Breast epithelium (tissue), 4 donors: ENCODE data around the gene CYTH4. TPM values are rescaled to one million over a fixed set of nuclear protein-coding genes. Genes with fewer than 3 reads are reported as not detected.

ENCODE experiments used
- DNase-seq, 2 donors: peaks; one replicate each; pipeline ENCODE4 v3.0.0-alpha.2; 2019; ENCODE audit warnings: low spot score in 2 of 2
- H3K27ac ChIP-seq, 2 donors: fragments of 200-600 bp; sonication (generic) in 1 of 2; one replicate each; pipeline ENCODE4 v1.5.1; 2016 to 2019; ENCODE audit warnings: mild to moderate bottlenecking in 1 of 2
- H3K27me3 ChIP-seq, 2 donors: fragments of 200-600 bp; sonication (generic) in 1 of 2; one replicate each; pipeline versions ENCODE4 v1.5.1 to v1.6.0; 2017 to 2019; ENCODE audit warnings: control low read depth in 1 of 2, mild to moderate bottlenecking in 1 of 2
- H3K36me3 ChIP-seq: fragments of 200-600 bp; one replicate; pipeline ENCODE4 v1.5.1; 2019
- H3K4me1 ChIP-seq, 2 donors: fragments of 200-600 bp; sonication (generic); one replicate each; pipeline ENCODE4 v1.5.1; 2016 to 2019; ENCODE audit warnings: control low read depth in 1 of 2
- H3K4me3 ChIP-seq, 3 donors: fragments of 200-600 bp; sonication (generic); 1 replicate in 2 of 3; 2 replicates in 1 of 3; pipeline ENCODE4 v1.5.1; 2016 to 2019; ENCODE audit warnings: mild to moderate bottlenecking in 3 of 3, moderate library complexity in 2 of 3
- H3K9me3 ChIP-seq, 2 donors: fragments of 200-600 bp; sonication (generic) in 1 of 2; one replicate each; pipeline ENCODE4 v1.5.1; 2016 to 2019; ENCODE audit warnings: control low read depth in 1 of 2
- CTCF ChIP-seq, 3 donors: fragments of 450-650 bp; IDR thresholded peaks; one replicate each; pipeline ENCODE4 v1.5.1; 2016 to 2017; ENCODE audit warnings: antibody characterized with exemption in 3 of 3, mild to moderate bottlenecking in 3 of 3, moderate library complexity in 3 of 3
- POLR2A ChIP-seq: fragments of 450-650 bp; IDR thresholded peaks from one replicate; pipeline ENCODE4 v1.6.1; 2016; ENCODE audit warnings: antibody characterized with exemption, mild to moderate bottlenecking, moderate library complexity
- POLR2AphosphoS5 ChIP-seq, 3 donors: sonication (generic); formaldehyde crosslinking; IDR thresholded peaks; one replicate each; pipeline ENCODE4 v1.6.1; 2017; ENCODE audit warnings: antibody characterized with exemption in 3 of 3
- intact Hi-C: fragments of 100-400 bp; cut with DNase I; formaldehyde crosslinking; loops from one replicate; pipeline ENCODE4 v1.15.1; 2023; ENCODE audit warnings: low total_unique reads
- total RNA-seq, 3 donors: library from RNA; depleted of rRNA; stranded (reverse); fragments of >200 nt; gene quantifications; one replicate each; pipeline ENCODE4 v1.1.0, GENCODE V29; 2016

Gene CYTH4
- total RNA-seq, 3 donors from 2014 or later, result 6.9 to 25.1 (median 10.5) TPM

- intact Hi-C loops, result no loop called here
- Histone ChIP-seq H3K4me1 (no peaks in the 10 kb centered on the region), H3K36me3 (no peaks in the 10 kb centered on the region), H3K4me3 (no peak overlapping the region), H3K27me3 (no peaks in the 10 kb centered on the region), H3K9me3 (no peaks in the 10 kb centered on the region), H3K27ac (peak overlapping the region in 1 of 2 donors; percentile 25)
- no peak for TF ChIP-seq POLR2A
- no peak for TF ChIP-seq CTCF (IDR thresholded peaks at IDR 0.05)
- no peak for TF ChIP-seq POLR2AphosphoS5 (IDR thresholded peaks at IDR 0.05)
- DNase-seq, result no peak
Measured at GRCh38 chr22:37273846-37274225, 8.5 kb upstream of the CYTH4 start.

GRCh38 chr22:37274380-37274862 is 7.9 kb upstream of the CYTH4 start:
- Histone ChIP-seq H3K27ac (peak overlapping the region in 1 of 2 donors; percentile 25), H3K4me3 (no peak overlapping the region), H3K27me3 (no peaks in the 10 kb centered on the region), H3K36me3 (no peaks in the 10 kb centered on the region), H3K4me1 (no peaks in the 10 kb centered on the region), H3K9me3 (no peaks in the 10 kb centered on the region)
- no peak for DNase-seq
- TF ChIP-seq POLR2A (no peak), CTCF (IDR thresholded peaks at IDR 0.05) (no peak), POLR2AphosphoS5 (IDR thresholded peaks at IDR 0.05) (no peak)
- intact Hi-C loops, result no loop called here

- intact Hi-C loops, result no loop called here
- no peaks in the 10 kb centered on the region for H3K9me3 ChIP-seq
- no peak for TF ChIP-seq POLR2A
- no peak for TF ChIP-seq POLR2AphosphoS5 (IDR thresholded peaks at IDR 0.05)
- no peak for TF ChIP-seq CTCF (IDR thresholded peaks at IDR 0.05)
- H3K27me3 ChIP-seq, result no peaks in the 10 kb centered on the region
- no peak overlapping the region for H3K4me3 ChIP-seq
- no peaks in the 10 kb centered on the region for H3K36me3 ChIP-seq
- H3K4me1 ChIP-seq, result no peaks in the 10 kb centered on the region
- no peak for DNase-seq
- H3K27ac ChIP-seq, result no peak overlapping the region
Measured at GRCh38 chr22:37275134-37275533, 7.2 kb upstream of the CYTH4 start.

GRCh38 chr22:37275622-37276021 is 6.7 kb upstream of the CYTH4 start:
- Histone ChIP-seq H3K9me3 (no peaks in the 10 kb centered on the region), H3K27ac (no peak overlapping the region), H3K4me3 (no peak overlapping the region), H3K36me3 (no peaks in the 10 kb centered on the region), H3K4me1 (no peaks in the 10 kb centered on the region), H3K27me3 (no peaks in the 10 kb centered on the region)
- TF ChIP-seq POLR2AphosphoS5 (IDR thresholded peaks at IDR 0.05) (no peak), POLR2A (no peak), CTCF (IDR thresholded peaks at IDR 0.05) (no peak)
- DNase-seq, result no peak
- intact Hi-C loops, result no loop called here

- intact Hi-C loops, result no loop called here
- no peaks in the 10 kb centered on the region for H3K27me3 ChIP-seq
Measured at GRCh38 chr22:37276776-37277175, 5.5 kb upstream of the CYTH4 start.

More at GRCh38 chr22:37276776-37277175, 5.5 kb upstream of the CYTH4 start:
- H3K36me3 ChIP-seq, result no peaks in the 10 kb centered on the region
- no peaks in the 10 kb centered on the region for H3K4me1 ChIP-seq
- H3K4me3 ChIP-seq, result no peak overlapping the region
- no peak for DNase-seq
- TF ChIP-seq POLR2AphosphoS5 (IDR thresholded peaks at IDR 0.05) (no peak), POLR2A (no peak), CTCF (IDR thresholded peaks at IDR 0.05) (no peak)
- H3K9me3 ChIP-seq, result no peaks in the 10 kb centered on the region
- H3K27ac ChIP-seq, result no peak overlapping the region
